ENCODE results near the gene ARHGAP26. TPM values are rescaled to one million over a fixed set of nuclear protein-coding genes. Genes with fewer than 3 reads are reported as not detected.
"Not testable (repeated sequence)": the region's sequence is repeated elsewhere in the genome, so short reads cannot be mapped to it uniquely, and the experiment has no call there.

Gene ARHGAP26
- total RNA-seq, 4 donors from 2014 or later: 11.0 to 23.3 (median 14.3) TPM

DNA sequence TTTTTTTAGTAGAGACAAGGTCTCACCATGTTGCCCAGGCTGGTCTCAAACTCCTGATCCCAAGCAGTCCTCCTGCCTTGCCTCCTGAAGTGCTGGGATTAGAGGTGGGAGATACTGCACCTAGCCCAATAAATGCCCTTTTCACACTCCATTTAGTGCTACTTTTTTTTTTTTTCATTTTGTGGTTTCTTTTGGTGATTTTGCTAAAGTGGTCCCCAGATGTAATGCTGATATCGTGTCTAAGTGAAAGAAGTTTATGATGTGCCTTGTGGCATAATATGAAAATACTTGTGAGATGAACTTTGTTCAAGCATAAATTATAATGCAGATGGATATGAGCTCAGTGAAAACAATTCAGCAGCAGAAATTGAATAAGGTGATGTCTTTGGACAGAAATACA, 227.4 kb downstream of the ARHGAP26 start:
- intact Hi-C loops (cut with DNase I; ENCODE audit: low total_unique reads): no loop called here
- H3K4me3 ChIP-seq (ENCODE audit: low read depth, poor library complexity, severe bottlenecking): no peak overlapping the region
- no peak for DNase-seq (ENCODE audit: low spot score in 2 of 2)
- TF ChIP-seq POLR2A (IDR thresholded peaks at IDR 0.05): no peak
- TF ChIP-seq, protein P1, sequence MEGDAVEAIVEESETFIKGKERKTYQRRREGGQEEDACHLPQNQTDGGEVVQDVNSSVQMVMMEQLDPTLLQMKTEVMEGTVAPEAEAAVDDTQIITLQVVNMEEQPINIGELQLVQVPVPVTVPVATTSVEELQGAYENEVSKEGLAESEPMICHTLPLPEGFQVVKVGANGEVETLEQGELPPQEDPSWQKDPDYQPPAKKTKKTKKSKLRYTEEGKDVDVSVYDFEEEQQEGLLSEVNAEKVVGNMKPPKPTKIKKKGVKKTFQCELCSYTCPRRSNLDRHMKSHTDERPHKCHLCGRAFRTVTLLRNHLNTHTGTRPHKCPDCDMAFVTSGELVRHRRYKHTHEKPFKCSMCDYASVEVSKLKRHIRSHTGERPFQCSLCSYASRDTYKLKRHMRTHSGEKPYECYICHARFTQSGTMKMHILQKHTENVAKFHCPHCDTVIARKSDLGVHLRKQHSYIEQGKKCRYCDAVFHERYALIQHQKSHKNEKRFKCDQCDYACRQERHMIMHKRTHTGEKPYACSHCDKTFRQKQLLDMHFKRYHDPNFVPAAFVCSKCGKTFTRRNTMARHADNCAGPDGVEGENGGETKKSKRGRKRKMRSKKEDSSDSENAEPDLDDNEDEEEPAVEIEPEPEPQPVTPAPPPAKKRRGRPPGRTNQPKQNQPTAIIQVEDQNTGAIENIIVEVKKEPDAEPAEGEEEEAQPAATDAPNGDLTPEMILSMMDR (IDR thresholded peaks at IDR 0.05): no peak
- 84 to 96% methylated on average over 1 of the region's 1 CpG for WGBS, 2 donors

DNA sequence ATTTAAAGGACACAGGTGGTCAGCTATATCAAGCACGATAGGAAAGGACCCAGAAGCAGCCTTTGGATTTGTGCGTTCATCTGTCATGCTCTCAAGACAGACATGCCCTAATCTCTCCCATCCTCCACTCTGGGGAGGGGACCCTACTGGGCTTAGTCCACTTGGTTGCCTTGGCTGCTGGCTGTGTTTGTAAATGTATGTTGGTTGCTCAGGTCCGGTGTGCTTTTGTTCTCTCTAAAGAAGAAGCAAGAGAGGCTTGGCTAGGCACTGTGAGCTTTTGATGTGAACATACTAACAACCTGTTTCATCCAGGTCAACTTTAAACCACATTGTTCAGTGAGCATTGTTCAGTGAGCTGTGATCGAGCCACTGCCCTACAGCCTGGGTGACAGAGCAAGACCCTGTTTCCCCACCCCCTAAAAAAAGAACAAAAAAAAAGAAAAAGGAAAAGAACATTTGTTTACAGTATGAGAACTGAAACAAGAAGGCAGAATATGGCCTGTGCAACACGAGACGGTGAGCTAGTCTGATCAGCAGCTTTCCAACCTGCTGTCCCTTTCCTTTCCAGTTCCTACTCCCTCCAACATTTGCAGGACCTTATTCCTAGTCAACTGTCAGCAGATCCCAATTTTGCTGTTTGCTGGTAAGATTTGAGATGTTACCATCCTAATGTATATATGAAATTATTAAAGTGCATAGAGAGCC, 228.3 kb downstream of the ARHGAP26 start:
- H3K4me3 ChIP-seq (ENCODE audit: low read depth, poor library complexity, severe bottlenecking): no peak overlapping the region
- WGBS, 2 donors: 91 to 93% methylated on average over 6 of the region's 6 CpGs
- no peak for TF ChIP-seq POLR2A (IDR thresholded peaks at IDR 0.05)
- TF ChIP-seq, protein P1 (IDR thresholded peaks at IDR 0.05): no peak
- intact Hi-C loops (cut with DNase I; ENCODE audit: low total_unique reads): no loop called here
- DNase-seq (ENCODE audit: low spot score in 2 of 2): no peak

DNA sequence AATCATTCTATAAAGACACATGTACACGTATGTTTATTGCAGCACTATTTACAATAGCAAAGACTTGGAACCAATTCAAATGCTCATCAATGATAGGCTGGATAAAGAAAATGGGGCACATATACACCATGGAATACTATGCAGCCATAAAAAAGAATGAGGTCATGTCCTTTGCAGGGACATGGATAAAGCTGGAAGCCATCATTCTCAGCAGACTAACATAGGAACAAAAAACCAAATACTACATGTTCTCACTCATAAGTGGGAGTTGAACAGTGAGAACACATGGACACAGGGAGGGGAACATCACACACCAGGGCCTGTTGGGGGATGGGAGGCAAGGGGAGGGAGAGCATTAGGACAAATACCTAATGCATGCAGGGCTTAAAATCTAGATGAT, 230.4 kb downstream of the ARHGAP26 start:
- not testable (repeated sequence) for DNase-seq (ENCODE audit: low spot score in 2 of 2); H3K4me3 ChIP-seq (ENCODE audit: low read depth, poor library complexity, severe bottlenecking)
- 91 to 97% methylated on average over 1 of the region's 1 CpG for WGBS, 2 donors
- intact Hi-C loops (cut with DNase I; ENCODE audit: low total_unique reads): loop anchor here (5.0 kb wide), 1 partner anchor 827 kb away; no protein-coding TSS in a partner anchor

DNA sequence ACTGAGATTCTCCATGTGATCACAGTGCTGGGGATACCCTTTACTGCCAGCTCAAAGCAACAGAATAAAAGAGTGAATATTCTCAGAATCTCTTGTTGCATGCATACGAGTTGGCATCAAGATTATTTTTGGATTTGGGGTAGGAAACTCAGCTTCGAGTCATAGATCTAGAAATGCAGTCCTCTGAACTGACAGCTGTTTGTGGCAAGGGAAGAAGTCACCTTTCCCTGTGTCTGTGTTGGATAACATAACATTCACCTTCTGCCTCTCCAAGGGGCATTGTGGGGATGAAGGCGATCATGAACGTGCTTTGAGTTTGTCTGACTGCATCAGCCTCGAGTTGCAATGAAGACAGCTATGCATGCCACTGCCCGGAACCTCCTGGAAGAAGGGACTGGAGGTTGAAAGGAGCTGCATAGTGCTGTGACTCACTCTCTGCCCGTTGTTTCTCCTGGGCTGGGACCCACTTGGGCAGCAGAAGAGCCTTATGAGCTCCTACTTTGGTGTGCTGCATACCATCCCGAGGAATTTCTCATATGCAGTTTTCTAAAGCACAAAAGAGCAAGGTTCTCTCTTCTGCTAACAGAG, 231.7 kb downstream of the ARHGAP26 start:
- DNase-seq (ENCODE audit: low spot score in 2 of 2): no peak
- no peak for TF ChIP-seq POLR2A (IDR thresholded peaks at IDR 0.05)
- TF ChIP-seq, protein P1 (IDR thresholded peaks at IDR 0.05): no peak
- WGBS, 2 donors: 68 to 71% methylated on average over 8 of the region's 8 CpGs
- H3K4me3 ChIP-seq (ENCODE audit: low read depth, poor library complexity, severe bottlenecking): no peak overlapping the region
- intact Hi-C loops (cut with DNase I; ENCODE audit: low total_unique reads): loop anchor here (5.0 kb wide), 1 partner anchor 825 kb away; no protein-coding TSS in a partner anchor

DNA sequence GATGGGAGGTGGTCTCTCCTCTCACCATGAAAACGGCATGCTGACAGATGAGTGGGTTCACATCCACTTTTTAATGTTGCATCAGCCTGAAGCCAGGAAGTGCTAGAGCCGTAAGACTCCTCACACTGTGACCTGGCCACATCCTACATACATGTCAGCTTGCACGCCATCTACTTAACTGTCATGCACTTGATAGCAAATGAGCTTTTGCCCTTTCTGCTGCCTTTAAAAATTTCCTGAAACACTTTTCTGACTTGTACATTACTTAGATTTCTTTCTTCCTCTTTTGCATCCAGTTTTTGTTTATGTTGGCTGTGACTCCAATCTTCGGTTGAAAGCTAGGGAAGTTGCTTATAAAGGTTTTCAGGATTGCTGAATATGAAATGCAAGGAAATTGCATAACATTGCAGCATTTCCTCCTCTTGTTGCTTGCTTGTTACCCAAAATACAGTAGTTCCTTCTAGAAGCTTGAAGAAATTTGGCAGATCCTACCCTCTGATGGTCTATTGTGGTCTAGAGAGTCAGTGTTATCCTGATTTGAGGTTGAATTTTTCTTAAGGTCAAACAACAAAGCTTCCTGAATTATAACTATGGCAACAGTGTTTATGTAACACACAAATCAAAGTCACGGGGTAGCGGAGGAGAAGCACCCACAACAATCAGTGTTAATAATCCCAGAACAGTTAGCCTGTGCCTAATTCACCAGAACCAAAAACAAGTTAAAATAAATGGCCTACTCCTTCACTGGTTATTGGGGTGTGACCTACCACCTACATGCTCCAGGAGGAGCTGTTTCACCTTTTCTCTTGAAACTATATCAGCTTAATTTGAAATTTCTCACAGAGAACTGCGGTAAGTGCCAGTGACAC, 232.5 kb downstream of the ARHGAP26 start:
- WGBS, 2 donors: 35 to 37% methylated on average over 7 of the region's 7 CpGs
- no peak for TF ChIP-seq POLR2A (IDR thresholded peaks at IDR 0.05)
- TF ChIP-seq, protein P1 (IDR thresholded peaks at IDR 0.05): no peak
- DNase-seq (ENCODE audit: low spot score in 2 of 2): no peak
- no peak overlapping the region for H3K4me3 ChIP-seq (ENCODE audit: low read depth, poor library complexity, severe bottlenecking)
- intact Hi-C loops (cut with DNase I; ENCODE audit: low total_unique reads): loop anchor here (5.0 kb wide), 1 partner anchor 825 kb away; no protein-coding TSS in a partner anchor

DNA sequence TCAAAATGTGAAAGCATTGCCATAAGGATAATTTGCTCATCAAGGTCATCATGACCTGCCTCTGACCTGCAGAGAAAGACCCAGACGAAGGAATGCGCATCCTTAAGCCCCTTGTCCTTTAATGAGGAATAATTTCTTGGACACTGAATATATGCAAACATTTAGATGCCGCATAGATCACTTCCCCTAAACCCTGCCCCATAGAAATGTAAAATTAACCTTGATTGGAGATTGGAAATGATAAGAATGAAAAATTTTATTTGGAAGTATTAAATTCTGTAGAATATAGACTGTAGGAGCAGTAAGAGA, 233.1 kb downstream of the ARHGAP26 start:
- no peak for DNase-seq (ENCODE audit: low spot score in 2 of 2)
- H3K4me3 ChIP-seq (ENCODE audit: low read depth, poor library complexity, severe bottlenecking): no peak overlapping the region
- 70 to 80% methylated on average over 3 of the region's 3 CpGs for WGBS, 2 donors
- intact Hi-C loops (cut with DNase I; ENCODE audit: low total_unique reads): loop anchor here (5.0 kb wide), 1 partner anchor 824 kb away; no protein-coding TSS in a partner anchor
- TF ChIP-seq, protein P1 (IDR thresholded peaks at IDR 0.05): no peak
- no peak for TF ChIP-seq POLR2A (IDR thresholded peaks at IDR 0.05)

Data from lower leg skin (tissue), 4 donors.